NK-92 (cell line): ENCODE measurements around the gene CHCHD6.

Experiments used
- DNase-seq: peaks from one replicate; lab custom pipeline; 2025; ENCODE audit not compliant: unreplicated experiment; lab: John Stamatoyannopoulos, UW

CHCHD6 gene

GRCh38 chr3:126668450-126669401 is 35.3 kb upstream of the CHCHD6 start:
- DNase-seq = no peak

DNA sequence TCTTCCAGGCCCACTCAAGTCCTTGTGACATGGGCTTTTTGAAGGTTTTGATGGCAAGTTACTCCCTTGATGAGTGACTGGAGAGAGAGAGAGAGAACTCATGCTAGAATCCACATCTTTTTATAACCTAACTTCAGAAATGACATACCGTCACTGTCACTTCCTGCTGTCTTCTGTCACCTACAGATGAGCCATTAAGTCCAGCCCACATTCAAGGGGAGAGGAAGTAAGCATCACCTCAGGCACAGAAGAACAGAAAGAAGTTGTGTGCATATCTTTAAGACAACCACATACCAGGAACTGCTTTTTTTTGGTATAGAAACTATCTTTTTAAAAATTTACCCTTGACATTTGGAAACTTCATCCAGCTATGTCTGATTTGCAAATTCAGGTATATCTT is 32.5 kb upstream of the CHCHD6 start:
- DNase-seq = no peak

- DNase-seq = no peak
These were observed 31.7 kb upstream of the CHCHD6 start for GRCh38 chr3:126672340-126672739.

DNA sequence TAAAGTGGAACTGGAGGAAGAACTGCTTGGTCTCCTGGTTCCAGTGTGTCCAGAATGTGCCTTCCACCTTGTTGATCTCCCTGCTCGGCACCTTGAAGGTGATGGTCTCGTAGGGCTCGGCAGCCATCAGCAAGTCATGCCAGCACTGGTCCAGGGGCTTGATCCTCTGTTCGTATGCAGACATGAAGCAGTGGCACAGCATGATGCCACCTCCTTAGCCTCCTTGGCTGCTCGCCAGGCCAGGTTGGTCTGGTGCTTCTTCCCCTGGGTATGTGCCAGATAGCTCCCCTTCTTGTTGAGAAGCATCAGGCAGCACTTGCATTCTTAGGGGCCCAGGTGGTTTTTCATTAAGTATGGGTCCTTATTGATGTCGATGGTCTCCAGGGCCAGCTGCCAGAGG is 31.3 kb upstream of the CHCHD6 start:
- no peak for DNase-seq

DNA sequence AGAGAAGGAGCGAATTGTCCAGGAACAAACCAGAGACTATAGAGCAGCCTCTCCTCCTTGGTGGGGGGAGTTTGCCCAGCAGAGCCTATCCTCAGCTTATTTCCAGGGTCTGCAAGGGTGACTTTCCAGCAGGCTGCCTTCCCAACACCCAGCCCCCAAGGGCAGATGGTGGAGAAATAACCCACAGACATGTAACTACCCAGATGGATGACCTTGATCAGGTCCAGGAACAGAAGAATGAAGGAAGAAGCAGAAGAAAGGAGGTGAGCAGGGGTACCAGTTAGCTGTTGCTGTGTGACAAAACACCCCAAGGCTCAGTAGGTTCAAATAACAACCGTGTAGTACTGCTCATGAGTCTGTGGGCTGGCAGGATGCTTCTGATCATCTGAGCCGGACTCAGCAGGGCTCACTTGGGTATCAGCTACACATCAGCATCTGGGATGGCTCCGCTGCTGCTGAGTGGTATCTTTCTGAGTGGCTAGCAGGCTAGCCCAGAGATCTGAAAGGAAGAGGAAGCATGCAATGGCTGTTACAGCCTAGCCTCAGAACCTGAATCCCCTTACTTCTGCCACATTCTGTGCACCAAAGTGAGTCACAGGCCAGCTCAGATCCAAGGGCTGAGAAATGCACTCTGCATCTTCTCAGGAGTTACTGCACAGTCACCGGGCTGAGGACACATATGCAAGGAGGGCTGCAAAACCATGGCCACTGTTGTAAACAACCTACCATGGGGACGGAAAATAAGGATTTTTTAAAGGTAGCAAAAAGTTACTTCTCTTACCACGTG is 26.9 kb upstream of the CHCHD6 start:
- no peak for DNase-seq

DNA sequence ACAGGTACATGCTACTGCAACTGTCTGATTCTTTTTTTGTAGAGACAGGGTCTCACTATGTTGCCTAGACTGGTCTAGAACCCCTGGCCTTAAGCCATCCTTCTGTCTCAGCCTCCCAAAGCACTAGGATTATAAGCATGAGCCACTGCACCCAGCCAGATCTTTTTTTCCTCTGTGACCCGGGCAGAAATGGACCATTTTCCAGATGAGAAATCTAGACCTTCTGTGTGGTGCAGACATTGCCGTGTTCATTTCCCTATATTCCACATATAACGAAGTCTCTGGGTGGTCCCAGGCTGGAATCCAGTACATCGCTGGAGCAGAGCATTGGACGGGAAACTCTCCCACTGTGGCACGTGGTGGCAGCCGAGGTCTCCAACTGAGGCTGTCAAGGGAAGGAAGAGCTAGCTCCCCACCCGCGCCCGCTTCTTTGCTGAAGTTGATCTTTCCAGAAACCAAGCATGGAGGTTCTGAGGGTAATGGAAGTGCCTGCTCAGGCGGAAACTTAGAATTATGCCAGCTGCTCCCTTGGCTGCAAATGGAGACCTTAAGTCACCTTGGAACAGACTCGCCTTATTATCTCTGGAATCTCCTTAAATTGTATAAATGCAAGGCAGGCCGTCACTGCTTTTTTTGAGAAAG is 26.1 kb upstream of the CHCHD6 start:
- no peak for DNase-seq

- DNase-seq = no peak
These were observed 25.2 kb upstream of the CHCHD6 start for GRCh38 chr3:126678693-126679317.

DNA sequence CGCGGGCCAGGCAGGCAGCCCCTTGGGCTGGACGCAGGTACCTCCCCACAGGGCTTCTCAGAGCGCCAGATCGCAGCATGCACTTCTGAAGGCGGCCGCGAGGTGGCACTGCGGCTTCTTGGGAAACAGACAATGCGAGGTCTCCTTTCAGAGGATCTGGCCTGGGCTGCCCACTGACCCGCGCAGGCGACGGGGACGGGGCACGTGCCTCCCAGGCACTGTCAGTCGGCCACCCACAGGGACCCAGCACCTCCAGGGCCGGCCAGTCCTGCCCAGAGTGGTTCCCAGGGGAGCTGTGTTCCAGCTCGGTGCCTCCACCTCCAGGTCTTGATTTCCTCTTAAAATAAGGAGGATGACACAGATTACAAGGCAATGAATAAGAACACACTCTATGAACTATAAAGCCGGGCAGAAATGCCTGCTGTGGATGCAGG is 24.7 kb upstream of the CHCHD6 start:
- DNase-seq = no peak

- DNase-seq = no peak
These were observed 24.0 kb upstream of the CHCHD6 start for GRCh38 chr3:126679831-126680666.

DNA sequence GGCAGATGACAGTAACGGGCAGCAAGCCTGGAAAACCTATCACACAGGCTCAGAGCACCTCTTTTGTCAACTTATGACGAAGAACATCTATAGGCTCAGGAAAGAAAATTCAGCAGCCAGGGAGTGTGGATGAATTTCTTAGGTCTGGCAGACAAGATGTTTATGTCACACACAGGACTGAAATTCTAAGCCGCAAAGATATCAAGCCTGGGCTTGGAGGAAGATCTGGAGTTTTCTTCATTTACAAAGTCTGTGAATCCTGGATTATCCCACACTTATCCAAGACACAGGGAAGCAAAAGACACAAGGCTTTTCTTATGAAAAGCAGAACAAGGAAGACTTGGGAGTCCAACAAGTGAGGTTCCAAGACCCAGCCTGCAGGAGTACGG is 23.4 kb upstream of the CHCHD6 start:
- no peak for DNase-seq

GRCh38 chr3:126682009-126682408 is 22.0 kb upstream of the CHCHD6 start:
- no peak for DNase-seq

DNA sequence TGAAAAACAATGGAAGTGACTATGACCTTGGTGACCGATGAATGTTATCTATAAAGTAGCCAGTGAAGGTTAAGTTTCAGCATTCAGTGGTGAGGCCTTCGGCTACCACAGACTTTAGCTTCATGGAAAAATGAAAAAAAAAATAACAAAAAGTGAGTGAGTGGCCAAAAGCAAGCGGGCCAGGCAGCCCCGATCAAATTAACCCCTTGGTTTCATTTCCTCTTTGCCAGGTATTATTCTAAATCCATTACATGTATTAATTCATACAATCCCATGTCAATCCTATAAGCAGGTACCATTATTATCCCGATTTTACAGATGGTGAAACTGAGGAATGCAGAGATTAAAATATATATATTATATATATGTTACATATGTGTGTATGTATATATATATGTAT is 21.0 kb upstream of the CHCHD6 start:
- DNase-seq = no peak

GRCh38 chr3:126684218-126684751 is 19.8 kb upstream of the CHCHD6 start:
- DNase-seq = no peak

- DNase-seq = no peak
These were observed 19.0 kb upstream of the CHCHD6 start for GRCh38 chr3:126685021-126685420.

DNA sequence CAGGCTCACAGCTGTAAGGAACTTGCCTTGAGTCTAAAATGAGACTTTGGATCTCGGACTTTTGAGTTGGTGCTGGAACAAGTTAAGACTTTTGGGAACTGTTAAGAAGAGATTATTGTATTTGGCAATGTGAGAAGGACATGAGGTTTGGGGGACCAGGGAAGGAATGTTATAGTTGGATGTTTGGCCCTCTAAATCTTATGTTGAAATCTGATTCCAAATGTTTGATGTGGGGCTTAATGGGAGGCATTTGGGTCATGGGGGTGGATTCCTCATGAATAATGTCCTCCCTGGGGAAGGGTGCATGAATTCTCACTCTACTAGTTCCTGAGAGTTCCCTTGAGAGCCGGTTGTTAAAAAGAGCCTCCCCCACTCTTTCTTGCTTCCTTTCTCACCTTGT is 18.5 kb upstream of the CHCHD6 start:
- DNase-seq = no peak

DNA sequence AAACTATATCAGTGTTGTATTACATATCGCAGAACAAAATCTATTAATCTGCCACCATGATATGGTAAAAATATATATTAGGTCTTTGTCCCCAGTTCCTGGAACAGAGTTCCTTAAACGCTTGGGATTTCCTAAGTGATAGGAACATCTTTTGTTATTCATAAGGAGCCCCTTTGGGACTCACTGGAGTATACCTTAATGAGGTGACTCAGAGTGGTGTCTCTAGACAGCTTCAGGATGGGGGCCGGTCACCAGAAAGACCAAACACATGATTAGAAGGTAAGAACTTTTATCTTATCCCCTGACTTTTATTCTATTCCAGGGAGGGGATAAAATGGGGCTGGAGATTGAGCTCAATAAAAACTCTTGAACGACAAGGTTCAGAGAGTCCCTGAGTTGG is 12.3 kb upstream of the CHCHD6 start:
- no peak for DNase-seq

DNA sequence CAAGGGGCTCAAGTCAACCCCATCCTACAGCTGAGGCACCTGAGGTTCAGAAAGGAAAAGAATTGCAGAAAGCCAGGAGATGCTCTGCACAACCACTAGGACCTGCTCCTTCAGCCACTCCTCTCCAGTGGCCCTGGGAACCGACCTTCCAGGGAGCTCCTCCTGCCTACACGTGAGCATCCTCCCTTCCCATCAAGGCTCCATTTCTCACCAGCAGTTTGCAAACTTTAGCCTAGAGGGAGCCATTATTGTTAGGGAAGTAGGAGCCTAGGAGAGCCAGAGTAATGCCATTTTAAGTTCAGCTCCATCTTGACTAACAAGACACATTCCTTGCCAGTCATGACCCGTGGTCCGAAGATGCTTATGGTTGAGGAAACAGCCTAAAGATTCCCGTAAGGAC is 11.2 kb upstream of the CHCHD6 start:
- DNase-seq = no peak

GRCh38 chr3:126693921-126694320 is 10.1 kb upstream of the CHCHD6 start:
- DNase-seq = no peak

GRCh38 chr3:126696701-126697267 is 7.3 kb upstream of the CHCHD6 start:
- DNase-seq = no peak

DNA sequence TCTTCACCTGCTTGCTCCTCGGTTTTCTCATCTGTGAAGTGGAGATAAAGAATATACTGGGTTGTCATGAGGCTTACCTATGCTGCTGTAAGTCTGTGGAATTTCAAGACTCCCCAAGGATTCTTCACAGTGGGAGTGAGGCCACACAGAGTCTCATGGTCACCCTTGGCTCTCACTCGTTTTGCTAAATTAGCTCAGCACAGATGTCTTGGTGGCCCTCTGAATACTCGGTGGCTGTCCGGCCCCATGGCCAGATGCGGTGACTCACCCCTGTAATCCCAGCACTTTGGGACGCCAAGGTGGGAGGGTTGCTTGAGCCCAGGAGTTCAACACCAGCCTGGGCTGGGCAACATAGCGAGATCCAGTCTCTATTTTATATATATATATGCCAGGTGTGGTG is 5.0 kb upstream of the CHCHD6 start:
- DNase-seq = no peak
